GM13976 (cell line): ENCODE data around the gene MPRIP.

Experiments
- DNase-seq: peaks from one replicate; pipeline ENCODE4 v3.0.0; 2012; ENCODE audit warnings: low spot score
- in situ Hi-C: fragments of 300-500 bp; cut with MboI; formaldehyde crosslinking; loops from one replicate; pipeline ENCODE4 v1.12.0; 2022; ENCODE audit warnings: low sequenced_read_pairs, mixed read lengths, inconsistent platforms; ENCODE audit not compliant: unreplicated experiment
- TF ChIP-seq, protein P1 (sequence below): IDR thresholded peaks from 2 replicates; pipeline ENCODE4 v1.5.1; 2012; ENCODE audit warnings: borderline replicate concordance, mild to moderate bottlenecking; ENCODE audit not compliant: insufficient read depth; ENCODE audit errors: extremely low read depth, missing control alignments, control extremely low read depth

Gene MPRIP

DNA sequence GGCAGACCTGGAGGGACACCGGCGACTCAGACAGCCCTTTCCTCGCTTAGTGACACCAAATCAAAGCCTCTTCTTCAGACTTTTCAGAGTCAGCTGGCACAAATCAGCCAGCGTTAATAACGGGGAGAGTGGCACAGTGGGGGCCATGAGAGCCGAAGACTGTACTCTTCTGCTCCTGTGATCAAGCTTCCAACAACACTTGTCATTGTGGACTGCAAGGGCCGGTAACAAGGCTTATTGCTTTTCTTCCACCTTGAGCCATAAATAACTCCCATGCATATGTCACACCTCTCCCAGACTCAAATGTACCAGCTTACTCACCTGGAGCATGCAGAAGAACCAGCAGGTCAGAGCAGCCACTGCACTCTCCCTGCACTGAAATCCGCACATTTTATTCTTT lies 181.9 kb downstream of the MPRIP start:
- no peak for DNase-seq
- in situ Hi-C loops: no loop called here
- TF ChIP-seq, protein P1, sequence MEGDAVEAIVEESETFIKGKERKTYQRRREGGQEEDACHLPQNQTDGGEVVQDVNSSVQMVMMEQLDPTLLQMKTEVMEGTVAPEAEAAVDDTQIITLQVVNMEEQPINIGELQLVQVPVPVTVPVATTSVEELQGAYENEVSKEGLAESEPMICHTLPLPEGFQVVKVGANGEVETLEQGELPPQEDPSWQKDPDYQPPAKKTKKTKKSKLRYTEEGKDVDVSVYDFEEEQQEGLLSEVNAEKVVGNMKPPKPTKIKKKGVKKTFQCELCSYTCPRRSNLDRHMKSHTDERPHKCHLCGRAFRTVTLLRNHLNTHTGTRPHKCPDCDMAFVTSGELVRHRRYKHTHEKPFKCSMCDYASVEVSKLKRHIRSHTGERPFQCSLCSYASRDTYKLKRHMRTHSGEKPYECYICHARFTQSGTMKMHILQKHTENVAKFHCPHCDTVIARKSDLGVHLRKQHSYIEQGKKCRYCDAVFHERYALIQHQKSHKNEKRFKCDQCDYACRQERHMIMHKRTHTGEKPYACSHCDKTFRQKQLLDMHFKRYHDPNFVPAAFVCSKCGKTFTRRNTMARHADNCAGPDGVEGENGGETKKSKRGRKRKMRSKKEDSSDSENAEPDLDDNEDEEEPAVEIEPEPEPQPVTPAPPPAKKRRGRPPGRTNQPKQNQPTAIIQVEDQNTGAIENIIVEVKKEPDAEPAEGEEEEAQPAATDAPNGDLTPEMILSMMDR: no peak

DNA sequence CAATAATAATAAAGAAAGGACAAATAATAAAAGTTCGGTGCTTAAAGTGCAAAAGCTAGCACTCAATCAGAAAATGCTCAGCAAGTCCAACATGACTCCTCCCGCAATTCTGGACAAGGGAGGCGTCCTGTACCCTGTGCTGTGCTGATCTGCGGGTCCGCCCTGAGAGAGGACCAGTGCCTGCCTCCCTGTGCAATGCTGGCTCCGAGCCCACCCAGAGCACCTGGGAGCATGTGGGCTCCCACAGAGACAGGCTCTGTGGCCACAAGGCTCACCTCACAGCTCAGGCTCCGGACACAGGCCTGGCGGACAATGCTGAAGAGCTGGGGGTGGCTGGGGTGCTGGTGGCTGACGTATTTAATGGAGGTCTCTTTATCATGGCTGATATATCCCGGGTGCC lies 183.6 kb downstream of the MPRIP start:
- in situ Hi-C loops: no loop called here
- TF ChIP-seq, protein P1: no peak
- DNase-seq: no peak

DNA sequence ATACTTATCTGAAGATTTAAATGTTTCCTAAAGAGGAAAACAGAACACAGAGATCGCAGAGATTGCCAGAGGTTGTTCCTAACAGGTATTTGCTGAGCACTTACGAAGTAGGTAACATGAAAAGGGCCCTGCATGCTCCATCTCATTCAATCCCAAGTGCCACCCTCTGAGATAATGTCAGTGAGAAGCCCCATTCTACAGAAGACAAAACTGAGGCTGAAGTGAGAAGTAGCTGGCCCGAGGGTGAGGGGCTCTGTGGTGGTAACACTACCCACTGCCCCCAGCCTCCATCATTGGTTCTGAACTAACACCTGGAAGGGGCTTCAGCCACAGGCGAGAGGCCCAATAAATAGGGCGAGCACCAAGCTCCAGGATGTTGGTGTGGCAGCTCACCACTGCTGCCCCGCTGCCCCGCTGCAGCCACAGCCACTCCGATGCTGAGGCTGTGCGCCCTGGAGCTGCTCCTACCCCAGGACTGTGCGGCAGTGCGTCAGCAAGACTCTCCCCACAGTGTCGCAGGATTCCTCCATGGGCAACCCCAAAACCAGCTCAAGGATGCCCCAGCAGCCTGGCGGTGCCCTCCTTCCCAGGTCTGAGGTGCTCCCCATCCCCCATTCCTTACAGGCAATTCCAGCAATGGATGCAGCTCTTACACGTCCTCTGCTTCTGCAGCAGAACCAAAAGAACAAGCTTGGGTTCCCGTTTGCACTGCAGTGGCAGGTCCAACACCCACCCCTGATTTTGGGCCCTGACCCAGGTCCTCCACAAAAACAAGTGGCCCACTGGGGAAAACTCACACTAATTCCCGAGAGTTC lies 184.4 kb downstream of the MPRIP start:
- TF ChIP-seq, protein P1: no peak
- no peak for DNase-seq

DNA sequence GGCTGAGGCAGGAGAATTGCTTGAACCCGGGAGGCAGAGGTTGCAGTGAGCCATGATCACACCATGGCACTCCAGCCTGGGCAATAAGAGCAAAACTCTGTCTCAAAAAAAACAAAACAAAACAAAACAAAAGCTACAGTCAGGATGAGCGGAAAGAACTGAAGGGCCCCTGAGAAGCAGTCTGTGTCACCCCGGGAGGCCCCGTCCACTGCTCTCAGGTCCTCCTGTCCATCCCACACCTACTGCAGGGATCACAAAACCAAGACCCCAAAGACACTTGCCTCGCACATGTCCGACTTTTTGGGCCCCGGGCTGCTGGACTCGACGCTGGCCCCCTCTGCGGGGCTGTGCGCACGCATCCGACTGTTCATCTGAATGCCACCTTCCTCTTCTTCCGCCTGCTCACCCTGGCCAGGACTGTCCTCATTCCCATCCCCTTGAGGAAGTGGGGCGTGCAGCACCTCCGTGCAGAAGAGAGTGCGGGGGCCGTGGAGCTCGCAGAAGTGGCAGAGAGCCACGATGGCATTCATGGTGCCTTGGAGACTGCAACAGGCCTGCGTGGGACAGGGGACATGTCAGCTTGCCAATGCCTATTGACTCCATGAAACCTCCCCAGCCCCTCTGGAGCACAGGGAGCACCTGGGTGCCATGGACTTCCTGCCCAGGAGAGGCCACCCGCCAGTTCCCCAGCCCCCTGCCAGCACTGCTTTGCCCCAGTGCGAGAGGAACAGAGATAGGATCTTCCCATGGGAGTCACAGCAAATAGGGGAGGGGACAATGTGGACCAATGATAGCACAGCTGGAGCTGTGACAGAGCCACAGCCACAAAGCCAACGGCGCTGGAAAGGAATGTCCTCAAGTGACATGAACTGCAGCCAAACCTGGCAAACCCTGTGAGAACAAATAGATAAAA lies 185.6 kb downstream of the MPRIP start:
- in situ Hi-C loops: no loop called here
- TF ChIP-seq, protein P1: no peak
- DNase-seq: no peak

More for the DNA sequence above, 184.4 kb downstream of the MPRIP start:
- in situ Hi-C loops: no loop called here

DNA sequence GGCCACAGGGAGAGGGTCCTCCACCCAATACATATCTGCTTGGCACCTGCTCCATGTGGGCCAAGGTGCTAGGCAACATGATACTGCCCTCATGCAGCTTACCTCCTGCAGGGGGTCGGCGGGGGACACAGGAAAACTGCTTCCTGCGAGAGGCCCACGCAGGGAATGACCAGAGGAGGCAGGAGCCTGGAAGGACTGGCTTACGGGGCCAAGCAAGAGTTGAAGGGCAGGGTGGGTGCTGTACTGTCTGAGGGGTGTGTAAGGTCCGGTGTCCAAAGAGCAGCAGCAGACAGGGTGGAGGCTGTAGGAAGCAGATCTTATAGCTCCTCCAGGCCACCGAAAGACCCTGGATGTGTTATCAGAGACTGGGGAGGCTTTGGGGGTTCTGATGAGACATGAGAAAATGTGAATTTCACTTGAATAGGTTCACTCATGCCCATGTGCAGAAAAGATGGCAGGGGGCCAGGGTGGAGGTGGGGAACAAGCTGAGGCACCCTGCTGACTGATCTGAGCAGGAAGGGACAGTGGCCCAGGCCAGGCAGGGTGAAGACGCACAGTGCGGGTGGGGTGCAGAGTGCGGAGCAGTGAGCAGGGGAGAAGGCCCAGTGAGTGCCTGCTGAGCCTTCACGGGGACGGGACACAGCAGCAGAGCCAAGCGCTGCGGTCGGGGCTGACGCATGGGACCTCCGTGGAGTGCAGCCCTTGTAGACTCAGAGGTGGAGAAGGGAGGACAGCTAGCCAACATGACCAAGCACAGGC lies 186.4 kb downstream of the MPRIP start:
- in situ Hi-C loops: no loop called here
- TF ChIP-seq, protein P1: no peak
- no peak for DNase-seq
